GM12878 (cell line): Measurements from ENCODE around the gene TSHZ2. TPM values are rescaled to one million over a fixed set of nuclear protein-coding genes. Genes with fewer than 3 reads are reported as not detected.

ENCODE experiments used
- ATAC-seq: fragments of 200-7000 bp; cut with Tn5 transposase; 3 replicates; pipeline ENCODE4 v1.9.1; 2020; ENCODE audit warnings: mild to moderate bottlenecking, moderate library complexity
- BruUV-seq: library from RNA; stranded (reverse); fragments of 400-500 nt; replicated peaks from 2 replicates; lab custom pipeline; 2021; lab: Mats Ljungman, UMichigan
- CTCF ChIA-PET: fragments of 300-600 bp; sonication (Branson Sonifier 250); formaldehyde crosslinking; extraction: SDS; loops from one replicate; lab custom pipeline; 2021; ENCODE audit warnings: inconsistent platforms; lab: Yijun Ruan, JAX
- POLR2A ChIA-PET: fragments of 350-600 bp; formaldehyde crosslinking; extraction: SDS; loops from one replicate; lab custom pipeline; 2021; ENCODE audit warnings: inconsistent platforms; lab: Charles Lee
- RAD21 ChIA-PET: fragments of 300-600 bp; sonication (Branson Sonifier 250); formaldehyde crosslinking; loops from one replicate; lab custom pipeline; 2023; ENCODE audit warnings: antibody characterized with exemption; ENCODE audit not compliant: unreplicated experiment; lab: Charles Lee
- SMC1A ChIA-PET: fragments of 300-600 bp; sonication (Branson Sonifier 250); formaldehyde crosslinking; loops from one replicate; lab custom pipeline; 2023; ENCODE audit not compliant: unreplicated experiment, uncharacterized antibody; lab: Charles Lee
- DNase-seq: peaks from one replicate; pipeline ENCODE4 v3.0.0-alpha.2; 2011; ENCODE audit warnings: low read depth, low spot score
- FAIRE-seq: peaks from 3 replicates; lab custom pipeline; 2011; peaks lifted over from hg19 to GRCh38; lab: Jason Lieb, UNC
- H2AFZ ChIP-seq: 2 replicates; pipeline ENCODE4 v1.6.0; 2011; ENCODE audit warnings: low read depth, low read length, control low read depth; ENCODE audit not compliant: control insufficient read depth
- H3K27ac ChIP-seq: 2 replicates; pipeline ENCODE4 v1.5.1; 2011; ENCODE audit warnings: control low read depth; ENCODE audit not compliant: control insufficient read depth, insufficient read depth
- H3K27me3 ChIP-seq, 2 experiments: replicated peaks in 1 of 2; 2 replicates each; pipeline versions ENCODE4 v1.6.0 to v1.6.1; 2011; ENCODE audit warnings: low read length in 1 of 2; ENCODE audit not compliant: control insufficient read depth in 2 of 2, insufficient read depth in 2 of 2
- H3K36me3 ChIP-seq, 2 experiments: 2 replicates each; pipeline ENCODE4 v1.5.1; 2011; ENCODE audit warnings: low read length in 1 of 2; ENCODE audit not compliant: control insufficient read depth in 2 of 2, insufficient read depth in 2 of 2
- H3K4me1 ChIP-seq: 2 replicates; pipeline ENCODE4 v1.6.1; 2011; ENCODE audit warnings: mild to moderate bottlenecking, low read length, moderate library complexity, mixed read lengths; ENCODE audit not compliant: control insufficient read depth, insufficient read depth
- H3K4me2 ChIP-seq: 2 replicates; pipeline ENCODE4 v1.6.0; 2011; ENCODE audit warnings: control low read depth; ENCODE audit not compliant: control insufficient read depth, insufficient read depth
- H3K4me3 ChIP-seq: fragments of 200-600 bp; sonication (generic); 2 replicates; pipeline ENCODE4 v1.5.1; 2016
- H3K79me2 ChIP-seq: 2 replicates; pipeline ENCODE4 v1.6.0; 2011; ENCODE audit warnings: low read length; ENCODE audit not compliant: control insufficient read depth, insufficient read depth
- H3K9ac ChIP-seq: 2 replicates; pipeline ENCODE4 v1.8.0; 2011; ENCODE audit warnings: low read length, control low read depth, mixed read lengths; ENCODE audit not compliant: control insufficient read depth, insufficient read depth
- H3K9me3 ChIP-seq: replicated peaks from 3 replicates; pipeline ENCODE4 v1.5.1; 2011; ENCODE audit warnings: mild to moderate bottlenecking, low read length; ENCODE audit not compliant: control insufficient read depth, insufficient read depth
- H4K20me1 ChIP-seq: 2 replicates; pipeline ENCODE4 v1.6.0; 2011; ENCODE audit not compliant: control insufficient read depth, insufficient read depth
- ATF7 ChIP-seq: fragments of 450-650 bp; IDR thresholded peaks from 2 replicates; pipeline ENCODE4 v1.6.1; 2016; ENCODE audit warnings: low read depth, mild to moderate bottlenecking
- E2F4 ChIP-seq: IDR thresholded peaks from 2 replicates; pipeline ENCODE4 v1.6.1; 2012; ENCODE audit warnings: low read depth, low read length, improper control_type of control experiment
- EZH2 ChIP-seq: IDR thresholded peaks from 2 replicates; pipeline ENCODE4 v1.6.1; 2012; ENCODE audit warnings: low read depth, mild to moderate bottlenecking, control low read depth, inconsistent platforms, low read length, borderline replicate concordance; ENCODE audit not compliant: control insufficient read depth
- HCFC1 ChIP-seq: fragments of 150-350 bp; IDR thresholded peaks from 2 replicates; pipeline ENCODE4 v1.6.1; 2014; ENCODE audit warnings: low read length
- HDAC2 ChIP-seq: fragments of 200-600 bp; sonication (generic); IDR thresholded peaks from 2 replicates; pipeline ENCODE4 v1.6.1; 2017
- HDGF ChIP-seq: fragments of 450-650 bp; IDR thresholded peaks from 2 replicates; pipeline ENCODE4 v1.6.1; 2016; ENCODE audit warnings: antibody characterized with exemption
- IKZF2 ChIP-seq, 2 experiments: fragments of 450-650 bp; IDR thresholded peaks; 2 replicates each; pipeline ENCODE4 v1.6.1; 2017; ENCODE audit warnings: mild to moderate bottlenecking in 2 of 2, moderate library complexity in 2 of 2
- PBX3 ChIP-seq: IDR thresholded peaks from 2 replicates; pipeline ENCODE4 v1.6.1; 2011; ENCODE audit warnings: mild to moderate bottlenecking, low read depth, low read length, moderate library complexity; ENCODE audit not compliant: insufficient replicate concordance
- RBBP5 ChIP-seq: fragments of 200-600 bp; sonication (generic); conservative IDR thresholded peaks from 2 replicates; pipeline ENCODE4 v1.6.1; 2016
- SMARCA5 ChIP-seq: fragments of 450-650 bp; IDR thresholded peaks from 2 replicates; pipeline ENCODE4 v1.6.1; 2017; ENCODE audit warnings: mild to moderate bottlenecking
- SPI1 ChIP-seq: IDR thresholded peaks from 2 replicates; pipeline ENCODE4 v1.6.1; 2011; ENCODE audit warnings: low read depth, mild to moderate bottlenecking, low read length, moderate library complexity, borderline replicate concordance; ENCODE audit not compliant: insufficient read depth
- TCF12 ChIP-seq: IDR thresholded peaks from 2 replicates; pipeline ENCODE4 v1.6.1; 2011; ENCODE audit warnings: low read depth, mild to moderate bottlenecking, low read length
- WRNIP1 ChIP-seq: IDR thresholded peaks from 2 replicates; pipeline ENCODE4 v1.6.1; 2011; ENCODE audit warnings: low read depth, low read length, improper control_type of control experiment, borderline replicate concordance
- ZNF217 ChIP-seq: fragments of 450-650 bp; IDR thresholded peaks from 2 replicates; pipeline ENCODE4 v1.6.1; 2017; ENCODE audit warnings: antibody characterized with exemption, mild to moderate bottlenecking
- WGBS: methylation state at CpG from one replicate; pipeline ENCODE4 v1.1.6; 2016; ENCODE audit warnings: low lambda C conversion rate; ENCODE audit not compliant: insufficient replicate concordance, insufficient coverage; ENCODE audit errors: missing lambda C conversion rate; 5-methylcytosine and 5-hydroxymethylcytosine counted together
- in situ Hi-C: fragments of 300-500 bp; cut with MboI; formaldehyde crosslinking; loops from 9 replicates; pipeline ENCODE4 v1.14.3; 2018; ENCODE audit warnings: mixed read lengths
- intact Hi-C: fragments of 100-400 bp; cut with micrococcal nuclease; formaldehyde crosslinking; loops from one replicate; pipeline ENCODE4 v1.14.2; 2022; ENCODE audit not compliant: unreplicated experiment
- polyA plus RNA-seq, 11 experiments: library from polyadenylated mRNA; depleted of rRNA in 4 of 11; unstranded in 6 of 11; stranded (reverse) in 5 of 11; fragments of >200 nt; fragmentation: Nextera tagmentation in 4 of 11; fragmentation: Illumina TruSeq in 1 of 11; extraction: Ambion mirVana in 4 of 11; extraction: Trizol in 1 of 11; gene quantifications; 1 replicate in 1 of 11; 2 replicates in 10 of 11; pipeline versions ENCODE4 v1.2.1 to v1.2.3, GENCODE V29; 2011 to 2016; ENCODE audit warnings: inconsistent platforms in 2 of 11, missing spikeins in 2 of 11, low read depth in 1 of 11
- total RNA-seq, 4 experiments: library from RNA; depleted of rRNA in 3 of 4; stranded (reverse); fragments of >200 nt in 3 of 4; fragmentation: Illumina TruSeq in 1 of 4; extraction: Trizol in 1 of 4; gene quantifications; 2 replicates each; pipeline versions ENCODE4 v1.2.1 to v1.2.3, GENCODE V29; 2013 to 2021
- TF ChIP-seq, protein P1 (sequence below): IDR thresholded peaks from 2 replicates; pipeline ENCODE4 v1.6.1; 2011; ENCODE audit warnings: borderline replicate concordance, low read depth, mild to moderate bottlenecking, moderate library complexity, mixed read lengths, low read length; ENCODE audit not compliant: insufficient read depth; ENCODE audit errors: extremely low read length
- TF ChIP-seq, protein P2 (sequence below): IDR thresholded peaks from 2 replicates; pipeline ENCODE4 v1.6.1; 2012; ENCODE audit warnings: improper control_type of control experiment, low read depth, low read length; ENCODE audit not compliant: insufficient replicate concordance

The TSHZ2 gene
- total and polyA plus RNA-seq, 10 of the 15 experiments (the other 5 are each of a cell fraction or from before 2014, with no cell fraction given): 0.01 to 0.86 (median 0.13) TPM; not detected in 2

GRCh38 chr20:53510704-53511103 is 538.5 kb downstream of the TSHZ2 start (continued):
- TF ChIP-seq WRNIP1: no peak
- TF ChIP-seq, protein P1, sequence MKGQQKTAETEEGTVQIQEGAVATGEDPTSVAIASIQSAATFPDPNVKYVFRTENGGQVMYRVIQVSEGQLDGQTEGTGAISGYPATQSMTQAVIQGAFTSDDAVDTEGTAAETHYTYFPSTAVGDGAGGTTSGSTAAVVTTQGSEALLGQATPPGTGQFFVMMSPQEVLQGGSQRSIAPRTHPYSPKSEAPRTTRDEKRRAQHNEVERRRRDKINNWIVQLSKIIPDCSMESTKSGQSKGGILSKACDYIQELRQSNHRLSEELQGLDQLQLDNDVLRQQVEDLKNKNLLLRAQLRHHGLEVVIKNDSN: no peak
- no peak for TF ChIP-seq SPI1
- TF ChIP-seq IKZF2 (IDR thresholded peaks at IDR 0.05): no peak

DNA sequence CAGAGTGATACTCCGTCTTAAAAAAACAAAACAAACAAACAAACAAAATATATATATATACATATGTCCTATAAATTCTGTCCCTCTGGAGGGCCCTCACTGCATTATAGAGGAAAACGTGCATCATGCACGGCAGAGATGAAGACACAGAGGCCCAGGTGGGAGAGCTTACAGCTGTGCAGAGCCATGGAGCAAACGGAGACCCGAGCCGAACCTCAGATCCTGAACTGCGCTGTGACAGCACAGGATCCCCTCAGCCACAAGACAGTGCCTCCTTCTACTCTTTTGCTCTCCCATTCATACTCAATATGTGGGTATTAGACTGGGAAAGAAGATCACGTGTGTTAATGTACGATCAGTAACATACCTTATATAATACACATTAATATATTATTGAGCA is 539.9 kb downstream of the TSHZ2 start:
- H3K27ac ChIP-seq: no peak overlapping the region
- H3K27me3 ChIP-seq: no peaks in the 10 kb centered on the region
- ChIA-PET CTCF (no interaction called here), SMC1A (no interaction called here), RAD21 (no interaction called here), POLR2A (no interaction called here)
- no peak for DNase-seq
- no peak for FAIRE-seq
- no peaks in the 10 kb centered on the region for H3K4me1 ChIP-seq
- H4K20me1 ChIP-seq: no peaks in the 10 kb centered on the region
- BruUV-seq: no TSS peak
- 64% methylated on average over 9 of the region's 9 CpGs for WGBS
- no peaks in the 10 kb centered on the region for H3K79me2 ChIP-seq
- no peak overlapping the region for H3K4me2 ChIP-seq
- ATAC-seq: no peak
- in situ Hi-C loops: no loop called here
- no peaks in the 10 kb centered on the region for H3K36me3 ChIP-seq
- H2AFZ ChIP-seq: no peak overlapping the region
- TF ChIP-seq, protein P2, sequence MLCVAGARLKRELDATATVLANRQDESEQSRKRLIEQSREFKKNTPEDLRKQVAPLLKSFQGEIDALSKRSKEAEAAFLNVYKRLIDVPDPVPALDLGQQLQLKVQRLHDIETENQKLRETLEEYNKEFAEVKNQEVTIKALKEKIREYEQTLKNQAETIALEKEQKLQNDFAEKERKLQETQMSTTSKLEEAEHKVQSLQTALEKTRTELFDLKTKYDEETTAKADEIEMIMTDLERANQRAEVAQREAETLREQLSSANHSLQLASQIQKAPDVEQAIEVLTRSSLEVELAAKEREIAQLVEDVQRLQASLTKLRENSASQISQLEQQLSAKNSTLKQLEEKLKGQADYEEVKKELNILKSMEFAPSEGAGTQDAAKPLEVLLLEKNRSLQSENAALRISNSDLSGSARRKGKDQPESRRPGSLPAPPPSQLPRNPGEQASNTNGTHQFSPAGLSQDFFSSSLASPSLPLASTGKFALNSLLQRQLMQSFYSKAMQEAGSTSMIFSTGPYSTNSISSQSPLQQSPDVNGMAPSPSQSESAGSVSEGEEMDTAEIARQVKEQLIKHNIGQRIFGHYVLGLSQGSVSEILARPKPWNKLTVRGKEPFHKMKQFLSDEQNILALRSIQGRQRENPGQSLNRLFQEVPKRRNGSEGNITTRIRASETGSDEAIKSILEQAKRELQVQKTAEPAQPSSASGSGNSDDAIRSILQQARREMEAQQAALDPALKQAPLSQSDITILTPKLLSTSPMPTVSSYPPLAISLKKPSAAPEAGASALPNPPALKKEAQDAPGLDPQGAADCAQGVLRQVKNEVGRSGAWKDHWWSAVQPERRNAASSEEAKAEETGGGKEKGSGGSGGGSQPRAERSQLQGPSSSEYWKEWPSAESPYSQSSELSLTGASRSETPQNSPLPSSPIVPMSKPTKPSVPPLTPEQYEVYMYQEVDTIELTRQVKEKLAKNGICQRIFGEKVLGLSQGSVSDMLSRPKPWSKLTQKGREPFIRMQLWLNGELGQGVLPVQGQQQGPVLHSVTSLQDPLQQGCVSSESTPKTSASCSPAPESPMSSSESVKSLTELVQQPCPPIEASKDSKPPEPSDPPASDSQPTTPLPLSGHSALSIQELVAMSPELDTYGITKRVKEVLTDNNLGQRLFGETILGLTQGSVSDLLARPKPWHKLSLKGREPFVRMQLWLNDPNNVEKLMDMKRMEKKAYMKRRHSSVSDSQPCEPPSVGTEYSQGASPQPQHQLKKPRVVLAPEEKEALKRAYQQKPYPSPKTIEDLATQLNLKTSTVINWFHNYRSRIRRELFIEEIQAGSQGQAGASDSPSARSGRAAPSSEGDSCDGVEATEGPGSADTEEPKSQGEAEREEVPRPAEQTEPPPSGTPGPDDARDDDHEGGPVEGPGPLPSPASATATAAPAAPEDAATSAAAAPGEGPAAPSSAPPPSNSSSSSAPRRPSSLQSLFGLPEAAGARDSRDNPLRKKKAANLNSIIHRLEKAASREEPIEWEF: no peak
- TF ChIP-seq TCF12 (no peak), HDAC2 (no peak), RBBP5 (no peak), HCFC1 (no peak), ZNF217 (no peak), EZH2 (no peak), ATF7 (no peak), SMARCA5 (no peak), HDGF (no peak), E2F4 (no peak), PBX3 (no peak)
- H3K4me3 ChIP-seq: no peak overlapping the region
- H3K9ac ChIP-seq: no peak overlapping the region
- no peaks in the 10 kb centered on the region for H3K9me3 ChIP-seq
- intact Hi-C loops: no loop called here
